Esophagus muscularis mucosa (tissue), 3 donors: ENCODE results near the gene KRTAP5-11.
"Not testable (repeated sequence)": the region's sequence is repeated elsewhere in the genome, so short reads cannot be mapped to it uniquely, and the experiment has no call there.

Experiments used
- CTCF ChIP-seq, 3 experiments: fragments of 200-600 bp in 2 of 3; fragments of 450-650 bp in 1 of 3; sonication (generic) in 2 of 3; IDR thresholded peaks; one replicate each; pipeline ENCODE4 v1.5.1; 2017 to 2019; ENCODE audit warnings: antibody characterized with exemption in 3 of 3, mild to moderate bottlenecking in 2 of 3, moderate library complexity in 1 of 3
- POLR2A ChIP-seq: fragments of 450-650 bp; IDR thresholded peaks from one replicate; pipeline ENCODE4 v1.6.1; 2017; ENCODE audit warnings: antibody characterized with exemption, moderate library complexity, mild to moderate bottlenecking, low read depth
- POLR2AphosphoS5 ChIP-seq, 2 donors: sonication (generic); formaldehyde crosslinking; IDR thresholded peaks; one replicate each; pipeline ENCODE4 v1.6.1; 2017; ENCODE audit warnings: antibody characterized with exemption in 2 of 2

DNA sequence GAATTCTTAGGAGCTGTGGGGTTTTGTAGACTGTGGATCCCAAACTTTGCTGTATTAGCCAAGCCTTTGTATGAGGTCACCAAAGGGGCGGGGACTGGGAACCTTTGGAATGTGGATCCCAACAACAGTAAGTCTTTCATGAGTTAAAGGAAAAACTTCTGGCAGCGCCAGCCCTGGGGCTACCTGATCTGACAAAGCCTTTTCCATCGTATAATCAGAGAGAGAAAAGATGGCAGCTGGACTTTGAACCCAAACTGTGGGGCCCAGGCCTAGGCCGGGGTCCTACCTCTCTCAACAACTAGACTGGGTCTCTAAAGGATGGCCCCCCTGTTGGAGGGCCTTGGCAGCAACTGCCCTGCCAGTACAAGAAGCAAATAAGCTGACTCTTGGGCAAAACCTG lies 5.6 kb upstream of the KRTAP5-11 start:
- not testable (repeated sequence) for TF ChIP-seq CTCF (IDR thresholded peaks at IDR 0.05); POLR2A; POLR2AphosphoS5 (IDR thresholded peaks at IDR 0.05)
